ENCODE measurements around the gene ATOSA. TPM values are rescaled to one million over a fixed set of nuclear protein-coding genes. Genes with fewer than 3 reads are reported as not detected.

Gene ATOSA
- total and polyA plus RNA-seq, 12 donors: 8.7 to 98.1 (median 30.3) TPM

GRCh38 chr15:52670087-52670486 lies 9.1 kb downstream of the ATOSA start:
- ATAC-seq (no peak), DNase-seq (no peak)
- no peaks in the 10 kb centered on the region for H3K9me3 ChIP-seq
- intact Hi-C loops (cut with DNase I): loop anchor here in 4 of 10 donors (5.0 to 10.0 kb wide), 4 partner anchors 45 to 655 kb away; partner anchors contain the start of gene MAPK6 (in 1 of the 4)
- peaks cover 0 to 100% (median 52%) of the 10 kb centered on the region in 9 donors for H3K36me3 ChIP-seq
- TF ChIP-seq CTCF (IDR thresholded peaks at IDR 0.05): no peak
- WGBS, 2 donors: 72 to 82% methylated on average over 5 of the region's 5 CpGs
- peaks cover 0 to 57% (median 47%) of the 10 kb centered on the region in 9 donors for H3K4me1 ChIP-seq
- H3K27ac ChIP-seq: no peak overlapping the region
- H3K27me3 ChIP-seq: no peaks in the 10 kb centered on the region
- H3K4me3 ChIP-seq: no peak overlapping the region

- no peaks in the 10 kb centered on the region for H3K27me3 ChIP-seq
- H3K9me3 ChIP-seq: no peaks in the 10 kb centered on the region
- no peak for DNase-seq
- WGBS, 2 donors: 61 to 66% methylated on average over 4 of the region's 4 CpGs
- H3K4me3 ChIP-seq: no peak overlapping the region
- H3K27ac ChIP-seq: peak overlapping the region in 1 of 10 donors; percentile 32
- no peak for TF ChIP-seq CTCF (IDR thresholded peaks at IDR 0.05)
- peaks cover 0 to 38% (median 28%) of the 10 kb centered on the region in 9 donors for H3K4me1 ChIP-seq
- H3K36me3 ChIP-seq: peaks cover 0 to 100% (median 56%) of the 10 kb centered on the region in 9 donors
- intact Hi-C loops (cut with DNase I): loop anchor here in 2 of 10 donors (10.0 kb wide), 2 partner anchors 63 to 83 kb away; no protein-coding TSS in a partner anchor
- ATAC-seq: peak in 2 of 8 donors; percentile 24 to 74
These were observed 11.1 kb downstream of the ATOSA start for GRCh38 chr15:52668133-52668532.

GRCh38 chr15:52667597-52667996 lies 11.6 kb downstream of the ATOSA start:
- Histone ChIP-seq H3K36me3 (peaks cover 0 to 100% (median 50%) of the 10 kb centered on the region in 9 donors), H3K27ac (peak overlapping the region in 1 of 10 donors; percentile 32), H3K27me3 (no peaks in the 10 kb centered on the region), H3K4me3 (no peak overlapping the region), H3K4me1 (peaks cover 0 to 33% (median 25%) of the 10 kb centered on the region in 9 donors), H3K9me3 (no peaks in the 10 kb centered on the region)
- DNase-seq (no peak), ATAC-seq (peak in 2 of 8 donors; percentile 8 to 40)
- intact Hi-C loops (cut with DNase I): loop anchor here in 2 of 10 donors (10.0 kb wide), 2 partner anchors 63 to 83 kb away; no protein-coding TSS in a partner anchor
- no peak for TF ChIP-seq CTCF (IDR thresholded peaks at IDR 0.05)
- 75 to 84% methylated on average over 3 of the region's 3 CpGs for WGBS, 2 donors

GRCh38 chr15:52663536-52664294 lies 15.5 kb downstream of the ATOSA start:
- TF ChIP-seq CTCF (IDR thresholded peaks at IDR 0.05): no peak
- ATAC-seq (no peak), DNase-seq (no peak)
- Histone ChIP-seq H3K4me3 (no peak overlapping the region), H3K9me3 (no peaks in the 10 kb centered on the region), H3K27me3 (no peaks in the 10 kb centered on the region), H3K27ac (no peak overlapping the region), H3K36me3 (peaks cover 0 to 100% (median 20%) of the 10 kb centered on the region in 9 donors), H3K4me1 (peaks cover 0 to 31% (median 16%) of the 10 kb centered on the region in 9 donors)
- intact Hi-C loops (cut with DNase I): loop anchor here in 2 of 10 donors (10.0 kb wide), 2 partner anchors 59 to 79 kb away; no protein-coding TSS in a partner anchor
- 93 to 96% methylated on average over 3 of the region's 3 CpGs for WGBS, 2 donors
